GM21515 (cell line): ENCODE measurements around the gene SLC6A19.
"Not testable (repeated sequence)": the region's sequence is repeated elsewhere in the genome, so short reads cannot be mapped to it uniquely, and the experiment has no call there.

Experiments used
- ATAC-seq: cut with Tn5 transposase; IDR thresholded peaks from one replicate; pipeline ENCODE4 v1.9.1; 2021; ENCODE audit not compliant: unreplicated experiment

SLC6A19 gene

GRCh38 chr5:1261643-1262042 lies 60.2 kb downstream of the SLC6A19 start:
- ATAC-seq, result no peak

GRCh38 chr5:1262381-1262780 lies 61.0 kb downstream of the SLC6A19 start:
- ATAC-seq, result no peak

DNA sequence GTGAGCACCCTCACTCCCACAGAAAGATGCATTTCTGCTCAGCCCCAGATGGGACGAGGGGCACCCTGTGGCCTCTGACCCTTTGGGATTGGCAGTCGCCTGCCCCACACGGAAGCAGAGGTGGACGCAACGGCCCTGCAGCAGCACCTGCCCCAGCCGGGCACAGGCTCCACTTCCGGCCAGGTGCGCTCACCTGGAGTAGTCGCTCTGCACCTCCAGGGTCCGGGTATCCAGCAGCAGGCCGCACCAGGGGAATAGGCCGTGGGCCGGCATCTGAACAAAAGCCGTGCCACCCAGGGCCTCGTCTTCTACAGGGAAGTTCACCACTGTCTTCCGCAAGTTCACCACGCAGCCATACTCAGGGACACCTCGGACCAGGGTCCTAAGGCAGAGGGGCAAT lies 62.8 kb downstream of the SLC6A19 start:
- ATAC-seq, result no peak

GRCh38 chr5:1265026-1265425 lies 63.6 kb downstream of the SLC6A19 start:
- ATAC-seq, result no peak

DNA sequence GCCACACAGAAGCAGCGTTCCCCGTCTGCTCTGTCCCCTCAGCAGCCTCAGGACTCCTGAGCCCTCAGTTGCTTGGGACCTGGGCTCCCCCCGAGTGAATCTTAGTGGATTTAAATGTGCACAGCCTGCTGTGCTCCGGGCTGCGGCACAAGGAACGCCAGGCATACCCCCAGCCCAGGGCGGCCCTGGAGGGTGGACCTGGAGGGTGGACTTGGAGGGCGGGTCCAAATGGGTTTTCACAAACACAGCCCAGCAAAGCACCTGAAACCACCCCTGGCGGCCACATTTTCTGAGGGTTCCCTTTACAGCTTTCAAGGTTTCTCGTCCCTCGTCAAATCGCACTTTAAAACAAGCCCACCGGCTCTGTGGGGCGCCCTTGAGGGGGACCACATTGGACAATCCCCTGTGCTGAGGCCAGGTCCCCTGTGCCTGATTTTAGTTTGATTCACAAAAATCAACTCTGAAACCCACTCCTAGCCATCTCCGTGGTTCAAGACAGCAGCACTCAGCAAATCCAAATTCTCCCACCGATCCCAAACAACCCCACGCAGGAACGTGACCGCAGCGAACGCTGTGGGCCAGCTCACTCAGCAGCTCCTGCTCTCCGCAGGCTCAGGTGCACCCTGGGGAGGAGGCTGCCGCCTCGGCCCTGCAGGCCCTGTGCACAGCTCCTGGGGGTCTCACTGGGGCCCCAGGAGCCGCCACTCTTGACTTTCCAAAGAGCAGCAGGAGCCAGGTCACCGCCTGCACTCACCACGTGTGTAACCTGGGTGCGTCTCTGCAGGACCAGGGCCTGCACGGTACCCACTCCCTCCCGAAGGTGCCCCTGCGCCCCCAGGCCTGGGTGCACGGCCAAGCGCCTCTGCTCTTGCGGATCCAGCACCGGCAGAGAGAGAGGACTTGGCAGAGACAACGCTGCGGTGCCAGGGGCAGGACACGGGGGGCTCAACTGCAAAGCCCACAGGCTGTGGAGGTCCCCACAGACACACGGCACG lies 64.4 kb downstream of the SLC6A19 start:
- no peak for ATAC-seq

DNA sequence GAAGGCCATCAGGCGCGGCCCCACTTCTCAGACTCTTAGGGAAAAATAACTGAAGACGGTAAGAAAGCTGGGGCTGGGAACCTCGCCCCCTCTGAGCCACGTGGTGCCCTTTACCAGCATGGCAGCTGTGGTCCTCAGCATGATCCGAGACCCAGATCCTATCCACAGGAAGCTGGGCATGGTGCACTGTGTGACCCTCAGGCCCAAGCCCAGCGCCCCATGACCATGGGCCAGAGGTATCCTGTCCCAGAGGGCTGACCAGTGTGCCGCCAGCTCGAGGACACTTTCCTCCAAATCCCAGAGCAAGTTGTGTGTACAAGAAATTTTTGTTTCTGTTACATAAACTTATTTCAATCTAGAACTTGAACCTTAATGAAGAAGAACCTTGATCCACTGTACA lies 65.4 kb downstream of the SLC6A19 start:
- ATAC-seq, result no peak

GRCh38 chr5:1267464-1267863 lies 66.1 kb downstream of the SLC6A19 start:
- ATAC-seq, result not testable (repeated sequence)

- no peak for ATAC-seq
Measured at GRCh38 chr5:1268056-1268455, 66.7 kb downstream of the SLC6A19 start.

GRCh38 chr5:1268666-1269065 lies 67.3 kb downstream of the SLC6A19 start:
- ATAC-seq, result no peak

DNA sequence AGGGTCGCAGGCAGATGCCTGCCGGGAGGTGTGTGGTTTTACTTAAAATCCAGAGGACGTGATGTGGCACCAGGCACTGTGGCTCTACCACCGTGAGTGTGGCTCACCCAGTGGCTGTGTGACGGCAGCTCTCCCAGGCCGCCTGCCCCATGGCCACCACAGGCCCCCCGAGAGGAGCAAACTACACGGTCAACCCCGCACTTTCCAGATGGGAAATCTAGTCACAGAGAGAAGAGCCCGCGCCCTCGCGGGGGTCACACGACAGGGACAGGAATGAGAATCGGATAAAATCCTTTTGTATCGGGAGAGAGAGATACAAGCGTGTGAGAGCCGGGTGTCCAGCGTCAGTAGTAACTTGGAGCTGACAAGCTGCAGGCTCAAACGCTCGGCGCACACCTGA lies 69.0 kb downstream of the SLC6A19 start:
- ATAC-seq, result no peak

DNA sequence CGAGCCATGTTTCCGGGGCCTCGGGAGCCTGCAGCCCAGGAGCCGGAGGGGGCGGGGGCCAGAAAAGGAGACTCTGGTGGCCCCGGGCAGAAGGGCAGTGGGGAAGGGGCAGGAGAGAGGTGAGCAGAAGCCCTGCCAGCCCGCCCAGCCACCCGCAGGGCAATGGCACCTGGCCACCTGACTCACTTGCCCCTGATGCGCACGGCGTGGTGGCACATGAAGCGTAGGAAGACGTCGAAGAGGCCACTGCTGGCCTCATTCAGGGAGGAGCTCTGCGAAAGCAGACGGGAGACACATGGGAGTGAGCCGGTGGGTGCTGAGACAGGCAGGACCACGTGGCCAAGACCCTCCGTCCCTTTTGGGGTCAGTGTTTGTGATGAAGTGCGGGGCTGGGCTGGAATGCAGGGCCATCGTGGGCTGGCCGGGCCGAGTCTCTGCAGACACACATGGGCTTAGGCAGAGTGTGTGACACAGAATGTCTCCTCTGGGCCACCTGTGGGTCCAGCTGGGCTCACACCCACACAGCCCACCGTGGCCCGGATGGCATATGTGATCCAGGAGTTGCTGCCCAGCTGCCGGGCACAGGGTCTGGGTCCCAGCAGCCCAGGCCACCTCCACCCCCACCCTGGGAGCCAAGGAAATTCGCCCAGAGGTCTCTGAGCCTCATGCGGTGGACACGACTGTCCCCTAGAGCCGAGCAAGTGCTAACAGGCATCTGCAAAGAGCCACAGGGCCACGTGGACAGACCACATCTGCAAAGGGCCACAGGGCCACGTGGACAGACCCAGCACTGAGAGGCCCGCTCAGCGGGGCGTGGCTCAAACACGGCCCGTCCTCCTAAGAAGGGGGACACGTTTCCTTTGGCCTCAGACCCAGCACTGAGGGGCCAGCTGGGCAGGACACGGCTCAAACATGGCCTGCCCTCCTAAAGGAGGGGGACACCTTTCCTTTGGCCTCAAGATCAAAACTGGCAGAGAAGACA lies 69.8 kb downstream of the SLC6A19 start:
- no peak for ATAC-seq

DNA sequence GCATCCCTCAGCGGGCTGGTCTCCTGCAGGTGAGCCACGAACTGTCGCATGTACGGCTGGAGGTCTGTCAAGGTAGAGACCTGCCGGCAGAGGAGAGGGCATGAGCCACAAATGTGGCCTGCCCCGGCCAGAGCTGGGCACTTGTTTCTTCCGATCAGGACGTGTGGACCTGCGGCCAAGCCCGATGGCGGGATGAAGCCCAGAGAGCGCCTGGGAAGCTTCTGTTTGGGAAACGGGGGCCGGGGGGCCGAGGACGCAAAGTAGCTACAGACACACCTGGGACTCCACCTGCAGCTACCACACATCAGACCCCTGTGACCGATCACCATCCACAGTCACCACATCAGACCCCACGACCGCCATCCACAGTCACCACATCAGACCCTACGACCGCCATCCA lies 70.8 kb downstream of the SLC6A19 start:
- no peak for ATAC-seq

GRCh38 chr5:1273745-1274144 lies 72.3 kb downstream of the SLC6A19 start:
- ATAC-seq, result no peak

DNA sequence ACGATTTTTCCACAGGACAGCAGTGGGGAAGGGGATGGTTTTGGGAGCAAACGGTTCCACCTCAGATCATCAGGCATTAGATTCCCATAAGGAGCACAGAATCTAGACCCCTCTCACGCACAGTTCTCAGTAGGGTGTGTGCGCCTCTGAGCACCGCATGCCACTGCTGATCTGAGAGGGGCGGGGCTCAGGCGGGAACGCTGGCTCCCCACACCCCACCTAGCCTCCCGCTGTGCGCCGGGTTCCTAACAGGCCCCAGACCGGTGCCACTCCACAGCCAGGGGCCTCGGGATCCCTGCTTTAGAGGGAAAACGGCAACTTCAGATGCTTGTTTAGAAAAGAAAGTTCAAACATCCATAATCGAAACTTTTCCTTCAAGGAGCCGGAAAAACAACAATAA lies 73.1 kb downstream of the SLC6A19 start:
- no peak for ATAC-seq
